ENCODE measurements around the gene THBS3. TPM values are rescaled to one million over a fixed set of nuclear protein-coding genes. Genes with fewer than 3 reads are reported as not detected.

The THBS3 gene
- total and polyA plus RNA-seq, 9 of the 15 experiments (the other 6 are each of a cell fraction or from before 2014, with no cell fraction given), result 0.59 to 8.3 (median 3.2) TPM

DNA sequence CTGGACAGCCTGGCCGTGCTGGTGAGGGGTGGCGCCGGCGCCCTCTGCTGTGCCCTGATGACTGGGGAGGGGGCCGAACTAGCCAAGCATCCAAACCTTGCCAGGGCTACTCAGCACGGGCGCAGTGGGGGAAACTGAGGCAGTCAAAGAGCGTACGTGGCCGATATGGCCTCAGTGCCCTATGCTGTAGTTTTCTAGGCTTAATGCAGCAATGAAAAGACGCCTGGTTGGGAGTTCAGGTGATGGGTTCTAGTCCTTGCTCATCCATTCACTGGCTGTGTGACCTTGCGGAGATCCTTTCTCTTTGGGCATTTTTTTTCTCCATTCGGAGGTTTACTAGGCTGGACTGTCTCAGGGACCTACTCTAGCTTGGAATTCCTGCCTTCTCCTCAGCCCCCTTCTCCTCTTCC lies 1.6 kb upstream of the THBS3 start (continued):
- TF ChIP-seq ARHGAP35 (IDR thresholded peaks at IDR 0.05; ENCODE audit: partially characterized antibody) (no peak), U2AF1 (optimal IDR thresholded peaks at IDR 0.05; ENCODE audit: low read depth, low read length) (no peak), BCOR (IDR thresholded peaks at IDR 0.05) (peak; percentile 98), SMARCC2 (IDR thresholded peaks at IDR 0.05; ENCODE audit: low read depth) (no peak), POLR2AphosphoS2 (IDR thresholded peaks at IDR 0.05; ENCODE audit: low read length) (no peak), RHOXF2B (CRISPR knock-in tag; conservative IDR thresholded peaks at IDR 0.05) (0 out of 2 replicates have a peak, but pooled peaks have one; percentile 65), NR4A1 (CRISPR knock-in tag; IDR thresholded peaks at IDR 0.05) (no peak), NR4A1 (tag; IDR thresholded peaks at IDR 0.05) (no peak), ZNF584 (CRISPR knock-in tag; IDR thresholded peaks at IDR 0.05; ENCODE audit: low read depth) (no peak), STAG1 (CRISPR knock-in tag; IDR thresholded peaks at IDR 0.05; ENCODE audit: borderline replicate concordance) (no peak), GABPA (tag; conservative IDR thresholded peaks at IDR 0.05; ENCODE audit: low read depth) (peak; percentile 90), ZNF134 (CRISPR knock-in tag; conservative IDR thresholded peaks at IDR 0.05) (no peak), CEBPG (CRISPR knock-in tag; IDR thresholded peaks at IDR 0.05) (no peak), CEBPG (tag; conservative IDR thresholded peaks at IDR 0.05 in 1 of 2, IDR thresholded peaks at IDR 0.05 in 1 of 2) (no peak)
- TF ChIP-seq, protein P1, sequence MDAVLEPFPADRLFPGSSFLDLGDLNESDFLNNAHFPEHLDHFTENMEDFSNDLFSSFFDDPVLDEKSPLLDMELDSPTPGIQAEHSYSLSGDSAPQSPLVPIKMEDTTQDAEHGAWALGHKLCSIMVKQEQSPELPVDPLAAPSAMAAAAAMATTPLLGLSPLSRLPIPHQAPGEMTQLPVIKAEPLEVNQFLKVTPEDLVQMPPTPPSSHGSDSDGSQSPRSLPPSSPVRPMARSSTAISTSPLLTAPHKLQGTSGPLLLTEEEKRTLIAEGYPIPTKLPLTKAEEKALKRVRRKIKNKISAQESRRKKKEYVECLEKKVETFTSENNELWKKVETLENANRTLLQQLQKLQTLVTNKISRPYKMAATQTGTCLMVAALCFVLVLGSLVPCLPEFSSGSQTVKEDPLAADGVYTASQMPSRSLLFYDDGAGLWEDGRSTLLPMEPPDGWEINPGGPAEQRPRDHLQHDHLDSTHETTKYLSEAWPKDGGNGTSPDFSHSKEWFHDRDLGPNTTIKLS (IDR thresholded peaks at IDR 0.05; ENCODE audit: borderline replicate concordance, low read depth), result peak; percentile 68; the same call in 1 of the 2 replicates
- TF ChIP-seq, protein P2, sequence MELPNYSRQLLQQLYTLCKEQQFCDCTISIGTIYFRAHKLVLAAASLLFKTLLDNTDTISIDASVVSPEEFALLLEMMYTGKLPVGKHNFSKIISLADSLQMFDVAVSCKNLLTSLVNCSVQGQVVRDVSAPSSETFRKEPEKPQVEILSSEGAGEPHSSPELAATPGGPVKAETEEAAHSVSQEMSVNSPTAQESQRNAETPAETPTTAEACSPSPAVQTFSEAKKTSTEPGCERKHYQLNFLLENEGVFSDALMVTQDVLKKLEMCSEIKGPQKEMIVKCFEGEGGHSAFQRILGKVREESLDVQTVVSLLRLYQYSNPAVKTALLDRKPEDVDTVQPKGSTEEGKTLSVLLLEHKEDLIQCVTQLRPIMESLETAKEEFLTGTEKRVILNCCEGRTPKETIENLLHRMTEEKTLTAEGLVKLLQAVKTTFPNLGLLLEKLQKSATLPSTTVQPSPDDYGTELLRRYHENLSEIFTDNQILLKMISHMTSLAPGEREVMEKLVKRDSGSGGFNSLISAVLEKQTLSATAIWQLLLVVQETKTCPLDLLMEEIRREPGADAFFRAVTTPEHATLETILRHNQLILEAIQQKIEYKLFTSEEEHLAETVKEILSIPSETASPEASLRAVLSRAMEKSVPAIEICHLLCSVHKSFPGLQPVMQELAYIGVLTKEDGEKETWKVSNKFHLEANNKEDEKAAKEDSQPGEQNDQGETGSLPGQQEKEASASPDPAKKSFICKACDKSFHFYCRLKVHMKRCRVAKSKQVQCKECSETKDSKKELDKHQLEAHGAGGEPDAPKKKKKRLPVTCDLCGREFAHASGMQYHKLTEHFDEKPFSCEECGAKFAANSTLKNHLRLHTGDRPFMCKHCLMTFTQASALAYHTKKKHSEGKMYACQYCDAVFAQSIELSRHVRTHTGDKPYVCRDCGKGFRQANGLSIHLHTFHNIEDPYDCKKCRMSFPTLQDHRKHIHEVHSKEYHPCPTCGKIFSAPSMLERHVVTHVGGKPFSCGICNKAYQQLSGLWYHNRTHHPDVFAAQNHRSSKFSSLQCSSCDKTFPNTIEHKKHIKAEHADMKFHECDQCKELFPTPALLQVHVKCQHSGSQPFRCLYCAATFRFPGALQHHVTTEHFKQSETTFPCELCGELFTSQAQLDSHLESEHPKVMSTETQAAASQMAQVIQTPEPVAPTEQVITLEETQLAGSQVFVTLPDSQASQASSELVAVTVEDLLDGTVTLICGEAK (IDR thresholded peaks at IDR 0.05), result peak; percentile 18; the same call in 1 of the 2 replicates
- TF ChIP-seq, protein P2 (CRISPR knock-in tag; IDR thresholded peaks at IDR 0.05), result no peak
- TF ChIP-seq, protein P3, sequence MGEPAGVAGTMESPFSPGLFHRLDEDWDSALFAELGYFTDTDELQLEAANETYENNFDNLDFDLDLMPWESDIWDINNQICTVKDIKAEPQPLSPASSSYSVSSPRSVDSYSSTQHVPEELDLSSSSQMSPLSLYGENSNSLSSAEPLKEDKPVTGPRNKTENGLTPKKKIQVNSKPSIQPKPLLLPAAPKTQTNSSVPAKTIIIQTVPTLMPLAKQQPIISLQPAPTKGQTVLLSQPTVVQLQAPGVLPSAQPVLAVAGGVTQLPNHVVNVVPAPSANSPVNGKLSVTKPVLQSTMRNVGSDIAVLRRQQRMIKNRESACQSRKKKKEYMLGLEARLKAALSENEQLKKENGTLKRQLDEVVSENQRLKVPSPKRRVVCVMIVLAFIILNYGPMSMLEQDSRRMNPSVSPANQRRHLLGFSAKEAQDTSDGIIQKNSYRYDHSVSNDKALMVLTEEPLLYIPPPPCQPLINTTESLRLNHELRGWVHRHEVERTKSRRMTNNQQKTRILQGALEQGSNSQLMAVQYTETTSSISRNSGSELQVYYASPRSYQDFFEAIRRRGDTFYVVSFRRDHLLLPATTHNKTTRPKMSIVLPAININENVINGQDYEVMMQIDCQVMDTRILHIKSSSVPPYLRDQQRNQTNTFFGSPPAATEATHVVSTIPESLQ (CRISPR knock-in tag; IDR thresholded peaks at IDR 0.05), result no peak
